HL-60/S4 treated with retinoic acid at 250 ng/mL for 4 days and 3 days (cell line): ENCODE measurements around the gene ZNF185.
"Not testable (repeated sequence)": the region's sequence is repeated elsewhere in the genome, so short reads cannot be mapped to it uniquely, and the experiment has no call there.

Source experiments
- in situ Hi-C: fragments of 300-500 bp; cut with MboI; formaldehyde crosslinking; loops from 2 replicates; pipeline ENCODE4 v1.7.0; 2022; ENCODE audit warnings: low sequenced_read_pairs

The ZNF185 gene

GRCh38 chrX:152895121-152895520, 2.7 kb upstream of the ZNF185 start:
- in situ Hi-C loops: no loop called here

GRCh38 chrX:152895724-152896420, 2.0 kb upstream of the ZNF185 start:
- in situ Hi-C loops: no loop called here

- in situ Hi-C loops: no loop called here
These were observed 1.4 kb upstream of the ZNF185 start for GRCh38 chrX:152896450-152896849.

- in situ Hi-C loops: no loop called here
These were observed 575 bp downstream of the ZNF185 start for GRCh38 chrX:152898442-152898841.

- in situ Hi-C loops: no loop called here
These were observed 1.4 kb downstream of the ZNF185 start for GRCh38 chrX:152899111-152899873.

- in situ Hi-C loops: no loop called here
These were observed 2.2 kb downstream of the ZNF185 start for GRCh38 chrX:152899874-152900719.

GRCh38 chrX:152900937-152901445, 3.1 kb downstream of the ZNF185 start:
- in situ Hi-C loops: no loop called here

GRCh38 chrX:152901816-152902501, 4.1 kb downstream of the ZNF185 start:
- in situ Hi-C loops: no loop called here

- in situ Hi-C loops: no loop called here
These were observed 4.6 kb downstream of the ZNF185 start for GRCh38 chrX:152902502-152902820.

- in situ Hi-C loops: no loop called here
These were observed 5.7 kb downstream of the ZNF185 start for GRCh38 chrX:152903589-152903988.

- in situ Hi-C loops: no loop called here
These were observed 6.5 kb downstream of the ZNF185 start for GRCh38 chrX:152904151-152905080.

- in situ Hi-C loops: no loop called here
These were observed 7.2 kb downstream of the ZNF185 start for GRCh38 chrX:152905081-152905420.

- in situ Hi-C loops: no loop called here
These were observed 9.3 kb downstream of the ZNF185 start for GRCh38 chrX:152907084-152907651.

- in situ Hi-C loops: no loop called here
These were observed 10.6 kb downstream of the ZNF185 start for GRCh38 chrX:152908486-152908885.

- in situ Hi-C loops: not testable (repeated sequence)
These were observed 12.2 kb downstream of the ZNF185 start for GRCh38 chrX:152910018-152910417.

- in situ Hi-C loops: no loop called here
These were observed 14.2 kb downstream of the ZNF185 start for GRCh38 chrX:152912106-152912505.

GRCh38 chrX:152912641-152913040, 14.8 kb downstream of the ZNF185 start:
- in situ Hi-C loops: no loop called here

GRCh38 chrX:152913346-152913745, 15.5 kb downstream of the ZNF185 start:
- in situ Hi-C loops: no loop called here

- in situ Hi-C loops: no loop called here
These were observed 16.0 kb downstream of the ZNF185 start for GRCh38 chrX:152913910-152914309.
